Rectal smooth muscle tissue (tissue), 1 donor: ENCODE data around the gene NIPAL3.
A peak's percentile ranks its signal among the peaks of the same experiment; 100 is the strongest.

Experiments
- H3K27ac ChIP-seq: one replicate; pipeline ENCODE4 v1.7.0; 2013; ENCODE audit warnings: low read depth, low read length, inconsistent platforms
- H3K27me3 ChIP-seq: one replicate; pipeline ENCODE4 v1.7.0; 2013; ENCODE audit warnings: low read length; ENCODE audit not compliant: control insufficient read depth, insufficient read depth
- H3K36me3 ChIP-seq: one replicate; pipeline ENCODE4 v1.7.0; 2013; ENCODE audit warnings: low read length; ENCODE audit not compliant: control insufficient read depth, insufficient read depth
- H3K4me1 ChIP-seq: one replicate; pipeline ENCODE4 v1.7.0; 2013; ENCODE audit warnings: low read length; ENCODE audit not compliant: control insufficient read depth, insufficient read depth
- H3K4me3 ChIP-seq: one replicate; pipeline ENCODE4 v1.7.0; 2013; ENCODE audit warnings: low read length
- H3K9ac ChIP-seq: one replicate; pipeline ENCODE4 v1.7.0; 2013; ENCODE audit warnings: low read length

Gene NIPAL3

DNA sequence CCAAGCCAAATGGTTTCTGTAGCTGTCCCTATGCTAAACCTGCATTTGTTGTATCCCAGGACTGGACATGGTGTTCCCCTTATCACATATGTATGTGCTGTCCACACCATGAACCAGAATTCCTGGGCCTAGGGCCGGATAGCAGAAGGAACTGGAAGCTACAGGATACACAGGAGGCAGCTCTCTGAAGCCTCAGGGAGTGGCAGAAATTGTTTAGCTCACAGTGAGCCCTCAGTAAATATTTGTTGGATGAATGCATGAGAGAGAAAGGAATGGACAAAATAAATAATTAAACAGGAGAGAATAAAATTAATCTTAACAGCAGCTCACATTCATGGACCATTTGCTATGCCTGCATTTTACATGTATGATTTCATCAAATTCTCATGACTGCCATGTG, 2.1 kb downstream of the NIPAL3 start:
- Histone ChIP-seq H3K9ac (no peak overlapping the region), H3K27ac (peak overlapping the region; percentile 67), H3K36me3 (peaks cover 15% of the 10 kb centered on the region), H3K4me3 (no peak overlapping the region), H3K4me1 (peaks cover 22% of the 10 kb centered on the region), H3K27me3 (no peaks in the 10 kb centered on the region)

DNA sequence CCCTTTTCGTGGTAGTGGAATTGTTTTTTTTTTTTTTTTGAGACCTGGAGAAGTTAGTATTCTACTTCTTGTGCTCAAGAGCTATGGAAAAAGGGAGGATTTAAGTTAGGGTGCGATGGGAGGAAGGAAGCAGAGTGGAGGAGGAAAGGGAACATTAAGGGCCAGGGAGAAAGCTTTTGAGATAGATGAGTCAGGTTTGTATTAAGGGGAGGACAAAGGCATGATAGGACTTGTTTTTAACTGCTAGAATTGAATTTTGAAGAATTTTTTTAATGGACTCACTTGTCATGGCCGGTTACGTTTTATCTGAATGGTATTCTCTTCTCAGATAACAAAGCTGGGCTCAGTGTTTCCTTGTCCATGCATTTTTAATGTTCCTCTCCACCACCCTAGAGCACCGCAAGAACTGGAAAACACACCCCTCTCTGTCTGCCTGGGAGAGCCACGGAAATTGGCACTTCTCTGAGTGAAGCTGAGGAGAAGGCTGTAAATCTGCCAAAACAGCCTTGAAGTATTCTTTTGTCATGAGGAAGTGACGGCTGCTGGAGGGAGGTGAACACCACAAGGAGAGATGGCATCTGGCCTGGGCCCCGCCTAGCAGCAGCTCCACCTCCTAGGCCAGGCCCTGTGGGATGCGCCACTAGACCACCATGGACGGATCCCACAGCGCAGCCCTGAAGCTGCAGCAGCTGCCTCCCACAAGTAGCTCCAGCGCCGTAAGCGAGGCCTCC, 3.5 kb downstream of the NIPAL3 start:
- H3K36me3 ChIP-seq, result peaks cover 18% of the 10 kb centered on the region
- no peaks in the 10 kb centered on the region for H3K27me3 ChIP-seq
- no peak overlapping the region for H3K4me3 ChIP-seq
- no peak overlapping the region for H3K9ac ChIP-seq
- no peak overlapping the region for H3K27ac ChIP-seq
- H3K4me1 ChIP-seq, result peaks cover 22% of the 10 kb centered on the region

GRCh38 chr1:24420547-24420946, 4.9 kb downstream of the NIPAL3 start:
- Histone ChIP-seq H3K27me3 (no peaks in the 10 kb centered on the region), H3K4me3 (no peak overlapping the region), H3K27ac (no peak overlapping the region), H3K9ac (no peak overlapping the region), H3K36me3 (peaks cover 18% of the 10 kb centered on the region), H3K4me1 (peaks cover 19% of the 10 kb centered on the region)

DNA sequence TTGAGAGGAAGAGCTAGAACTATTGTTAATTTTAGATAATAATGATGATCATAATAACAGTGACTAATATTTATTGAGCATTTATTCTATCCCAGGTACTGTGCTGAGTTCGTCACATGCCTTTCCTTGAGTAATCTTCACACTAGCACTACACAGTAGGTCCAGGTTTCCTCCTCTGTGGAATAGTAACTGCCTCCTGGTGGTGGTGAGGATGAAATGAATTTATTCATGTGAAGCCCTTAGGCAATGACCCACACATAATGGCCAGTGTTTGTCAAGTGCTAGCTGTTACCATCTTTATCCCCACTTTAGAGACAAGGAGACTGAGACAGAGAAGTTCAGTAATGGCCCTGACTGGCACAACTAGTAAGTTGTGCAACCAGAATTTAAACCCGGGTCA, 5.9 kb downstream of the NIPAL3 start:
- Histone ChIP-seq H3K4me3 (no peak overlapping the region), H3K9ac (no peak overlapping the region), H3K27me3 (no peaks in the 10 kb centered on the region), H3K27ac (no peak overlapping the region), H3K36me3 (peaks cover 18% of the 10 kb centered on the region), H3K4me1 (peaks cover 15% of the 10 kb centered on the region)

GRCh38 chr1:24424207-24424606, 8.6 kb downstream of the NIPAL3 start:
- H3K27ac ChIP-seq, result no peak overlapping the region
- no peaks in the 10 kb centered on the region for H3K4me1 ChIP-seq
- no peak overlapping the region for H3K9ac ChIP-seq
- no peak overlapping the region for H3K4me3 ChIP-seq
- H3K27me3 ChIP-seq, result no peaks in the 10 kb centered on the region
- H3K36me3 ChIP-seq, result peaks cover 18% of the 10 kb centered on the region

- Histone ChIP-seq H3K9ac (no peak overlapping the region), H3K4me1 (no peaks in the 10 kb centered on the region), H3K27me3 (no peaks in the 10 kb centered on the region), H3K27ac (no peak overlapping the region), H3K4me3 (no peak overlapping the region), H3K36me3 (peaks cover 14% of the 10 kb centered on the region)
Observed at GRCh38 chr1:24424990-24425389, 9.4 kb downstream of the NIPAL3 start.

DNA sequence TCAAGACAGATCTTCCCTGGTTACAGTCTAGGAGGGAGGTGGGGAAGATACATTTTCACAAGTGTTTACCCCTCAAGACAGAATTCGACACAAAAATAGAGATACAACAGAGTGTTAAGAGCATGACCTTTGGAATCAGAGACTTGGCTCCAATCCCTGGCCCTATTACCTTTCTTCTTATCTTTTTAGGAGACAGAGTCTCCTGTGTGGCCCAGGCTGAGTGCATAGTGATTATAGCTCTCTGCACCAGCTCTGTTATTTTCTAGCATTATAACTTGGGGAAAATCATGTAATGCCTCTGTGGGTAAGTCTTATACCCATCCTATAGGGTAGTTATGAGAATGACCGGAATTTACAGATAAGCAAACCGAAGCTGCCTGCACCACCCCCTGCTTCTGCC, 9.8 kb downstream of the NIPAL3 start:
- no peak overlapping the region for H3K9ac ChIP-seq
- H3K4me1 ChIP-seq, result no peaks in the 10 kb centered on the region
- H3K36me3 ChIP-seq, result peaks cover 14% of the 10 kb centered on the region
- H3K27ac ChIP-seq, result no peak overlapping the region
- no peaks in the 10 kb centered on the region for H3K27me3 ChIP-seq
- H3K4me3 ChIP-seq, result no peak overlapping the region

- Histone ChIP-seq H3K4me1 (no peaks in the 10 kb centered on the region), H3K27me3 (no peaks in the 10 kb centered on the region), H3K27ac (no peak overlapping the region), H3K4me3 (no peak overlapping the region), H3K9ac (no peak overlapping the region), H3K36me3 (peaks cover 14% of the 10 kb centered on the region)
Observed at GRCh38 chr1:24425922-24426321, 10.3 kb downstream of the NIPAL3 start.

DNA sequence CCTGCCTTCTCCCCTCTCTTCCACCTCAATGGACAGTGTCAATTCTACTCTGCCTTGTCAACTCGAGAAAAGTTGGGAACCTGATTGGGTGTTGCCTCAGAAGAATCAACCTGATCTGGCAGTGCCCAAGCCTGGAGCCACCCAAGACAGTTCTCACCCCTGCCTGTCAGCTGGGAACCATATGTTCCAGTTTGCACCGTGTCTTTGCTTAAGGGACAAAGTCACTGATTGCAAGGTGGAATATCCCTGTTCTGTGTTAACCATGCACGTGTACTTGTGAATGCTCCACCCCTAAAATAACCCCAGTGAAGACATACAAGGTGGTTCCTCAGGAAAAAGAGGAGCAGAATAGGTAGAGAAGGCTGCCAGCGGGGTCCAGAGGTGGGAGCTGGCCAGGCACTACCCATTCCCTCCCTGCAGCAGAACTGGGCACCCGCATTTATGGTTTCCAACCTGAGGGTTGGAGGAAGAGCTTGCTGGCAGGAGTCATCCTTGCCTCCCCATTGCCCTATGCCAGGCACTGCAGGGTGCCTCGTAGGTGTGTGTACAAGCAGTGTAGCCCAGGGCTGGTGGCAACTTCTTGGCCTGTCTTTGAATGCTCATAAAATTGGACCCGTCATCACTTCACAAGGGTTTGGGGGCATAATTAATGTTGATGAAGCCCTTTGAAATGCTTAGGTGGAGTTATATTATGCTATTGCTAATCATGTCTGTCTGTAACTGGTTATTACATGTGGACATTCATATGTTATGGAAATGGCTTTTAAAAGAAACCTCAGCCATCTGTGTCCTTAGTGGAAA, 11.3 kb downstream of the NIPAL3 start:
- Histone ChIP-seq H3K36me3 (peaks cover 8% of the 10 kb centered on the region), H3K27ac (no peak overlapping the region), H3K4me1 (no peaks in the 10 kb centered on the region)

DNA sequence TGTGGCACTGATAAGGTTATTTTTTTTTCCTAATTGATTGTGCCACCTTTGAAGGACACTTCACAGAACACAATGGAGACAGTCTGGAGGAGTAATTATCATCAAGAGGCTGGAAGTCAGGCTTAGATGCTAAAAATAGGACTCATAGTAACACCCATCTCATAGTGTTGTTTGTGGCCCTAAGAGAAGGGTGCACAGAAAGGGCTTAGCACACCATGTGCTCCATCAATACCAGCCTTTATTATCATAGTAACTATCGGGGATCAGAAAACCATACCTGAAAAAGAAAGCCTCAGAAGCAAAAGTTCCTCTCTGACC, 11.9 kb downstream of the NIPAL3 start:
- no peak overlapping the region for H3K27ac ChIP-seq
- no peak overlapping the region for H3K4me3 ChIP-seq
- peaks cover 4% of the 10 kb centered on the region for H3K36me3 ChIP-seq

More for the DNA sequence above, 11.3 kb downstream of the NIPAL3 start:
- H3K9ac ChIP-seq, result no peak overlapping the region
- H3K27me3 ChIP-seq, result no peaks in the 10 kb centered on the region
- H3K4me3 ChIP-seq, result no peak overlapping the region

GRCh38 chr1:24435782-24436365, 20.3 kb downstream of the NIPAL3 start:
- peaks cover 3% of the 10 kb centered on the region for H3K36me3 ChIP-seq
- H3K27me3 ChIP-seq, result no peaks in the 10 kb centered on the region
- H3K27ac ChIP-seq, result no peak overlapping the region
- H3K4me3 ChIP-seq, result no peak overlapping the region
- no peak overlapping the region for H3K9ac ChIP-seq
- no peaks in the 10 kb centered on the region for H3K4me1 ChIP-seq

More for the DNA sequence above, 11.9 kb downstream of the NIPAL3 start:
- Histone ChIP-seq H3K4me1 (no peaks in the 10 kb centered on the region), H3K27me3 (no peaks in the 10 kb centered on the region), H3K9ac (no peak overlapping the region)

DNA sequence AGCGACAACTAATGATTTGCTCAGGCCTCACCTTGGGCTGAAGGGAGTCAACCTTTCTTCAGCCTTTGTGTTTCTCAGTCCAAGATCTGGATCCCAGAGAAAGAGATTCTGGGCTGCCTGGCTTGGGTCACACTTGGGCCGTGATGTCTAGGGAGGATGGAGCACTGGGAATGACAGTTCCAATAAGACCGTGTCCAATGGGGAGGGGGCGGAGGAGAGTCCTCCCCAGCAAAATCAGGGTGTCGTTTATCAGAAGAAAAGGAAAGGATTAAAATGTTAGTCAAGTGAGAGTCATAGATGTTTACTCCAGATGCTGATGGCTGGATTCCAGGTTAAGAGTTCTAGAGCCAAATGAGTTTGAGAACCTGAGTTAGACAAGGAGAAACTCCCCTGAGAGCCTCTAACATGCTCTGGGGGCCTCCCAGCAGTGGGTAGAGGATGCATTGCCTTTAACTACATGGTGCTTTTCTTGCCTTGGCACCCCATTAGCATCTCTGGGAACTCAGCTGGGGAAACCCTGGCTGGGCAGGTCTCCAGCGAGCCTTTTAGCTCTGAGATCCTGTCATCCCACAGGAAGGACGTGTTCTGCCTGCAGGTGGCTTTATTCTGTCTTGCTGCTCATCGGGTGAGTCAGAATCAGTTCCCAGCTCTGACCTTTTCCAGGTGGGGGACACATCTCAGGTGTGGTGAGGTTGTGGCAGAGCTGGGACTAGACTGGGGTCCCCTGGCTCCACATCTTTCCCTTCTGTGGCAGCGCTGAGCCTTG, 22.2 kb downstream of the NIPAL3 start:
- H3K4me3 ChIP-seq, result no peak overlapping the region
- no peaks in the 10 kb centered on the region for H3K4me1 ChIP-seq
- peaks cover 10% of the 10 kb centered on the region for H3K36me3 ChIP-seq
- H3K9ac ChIP-seq, result no peak overlapping the region
- H3K27me3 ChIP-seq, result no peaks in the 10 kb centered on the region
- H3K27ac ChIP-seq, result no peak overlapping the region
